H54 (cell line): ENCODE data around the gene PRKCH.
"Not testable (repeated sequence)": the region's sequence is repeated elsewhere in the genome, so short reads cannot be mapped to it uniquely, and the experiment has no call there.

Experiments
- DNase-seq: peaks from one replicate; pipeline ENCODE4 v3.0.0; 2011; ENCODE audit warnings: low spot score, mixed read lengths; ENCODE audit not compliant: insufficient read length
- FAIRE-seq: peaks from 3 replicates; lab custom pipeline; 2011; peaks lifted over from hg19 to GRCh38; lab: Jason Lieb, UNC
- POLR2A ChIP-seq: IDR thresholded peaks from 2 replicates; pipeline ENCODE4 v1.6.1; 2011; ENCODE audit warnings: low read depth, mild to moderate bottlenecking, low read length

The PRKCH gene

DNA sequence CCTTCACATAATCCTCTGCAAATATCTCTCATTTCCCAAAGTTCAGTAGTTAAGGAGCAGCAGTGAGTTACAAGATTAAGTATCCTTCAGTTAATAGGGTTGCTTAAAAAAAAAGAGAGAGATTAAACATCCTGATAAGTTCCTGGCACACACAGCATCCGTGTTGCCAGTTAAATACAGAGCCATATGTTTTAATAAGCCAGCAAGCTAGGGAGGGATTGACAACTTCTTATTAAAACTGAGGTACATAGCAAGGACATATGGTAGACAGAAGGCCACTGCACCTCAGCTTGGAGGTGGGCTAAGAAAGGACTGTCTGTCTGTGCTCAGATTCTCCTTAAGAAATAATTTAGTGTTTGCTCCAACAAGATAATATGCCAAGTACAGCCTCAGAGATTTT lies 30.7 kb upstream of the PRKCH start:
- DNase-seq = no peak
- no peak for FAIRE-seq

DNA sequence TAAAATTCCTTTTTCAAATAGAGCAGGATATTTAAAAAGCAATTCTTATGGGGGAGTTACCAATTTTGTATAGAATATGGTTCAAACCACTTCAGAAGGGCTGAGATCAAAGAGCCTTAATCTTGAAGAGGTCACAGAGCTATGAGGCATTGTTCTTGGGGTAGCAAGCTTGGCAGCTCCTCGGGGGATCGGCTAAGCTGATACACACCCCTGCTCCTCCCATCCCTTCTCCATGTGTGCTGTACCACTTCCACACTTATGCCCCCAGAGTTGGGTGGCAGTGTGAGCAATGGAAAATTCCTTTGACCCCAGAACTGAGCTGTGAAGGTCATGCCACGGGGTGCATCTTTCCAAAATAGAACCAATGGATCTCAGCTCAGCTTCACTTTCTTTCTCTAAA lies 25.2 kb upstream of the PRKCH start:
- DNase-seq (no peak), FAIRE-seq (no peak)
- no peak for TF ChIP-seq POLR2A

More for the DNA sequence above, 30.7 kb upstream of the PRKCH start:
- TF ChIP-seq POLR2A = no peak

DNA sequence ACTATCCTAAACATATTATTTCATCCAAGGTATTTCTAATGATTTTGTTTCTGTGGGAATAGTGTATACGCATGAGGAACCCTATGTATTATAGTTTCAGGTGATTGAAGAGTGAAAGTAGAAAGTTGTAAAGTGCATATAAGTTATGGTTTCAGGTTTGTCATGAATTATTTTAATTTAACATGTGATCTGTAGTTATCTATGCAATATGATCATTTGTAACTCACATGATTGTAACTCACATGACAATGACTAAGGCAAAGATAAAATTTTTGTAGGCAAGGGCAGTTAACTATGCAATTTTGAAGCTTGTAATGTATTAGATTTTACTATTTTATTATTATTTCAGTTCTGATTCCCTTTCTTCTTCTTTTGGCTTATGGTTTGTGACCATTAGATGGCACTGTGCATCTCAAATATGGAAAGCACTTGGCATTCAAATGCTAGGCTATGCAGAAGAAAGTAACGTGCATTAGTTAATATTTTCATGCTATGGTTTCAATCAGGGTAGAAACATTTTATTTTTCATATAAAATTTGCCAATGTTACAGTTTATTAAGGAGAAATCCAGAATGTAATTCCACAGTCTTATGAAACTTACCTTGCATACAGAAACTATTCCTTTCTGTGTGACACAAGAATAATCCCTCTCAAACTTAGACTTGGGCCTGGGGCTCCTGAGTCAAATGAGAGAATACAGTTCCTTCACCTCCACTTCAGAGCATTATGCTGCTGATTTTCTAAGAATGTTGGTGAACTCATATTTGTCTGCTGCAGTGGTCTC lies 24.5 kb upstream of the PRKCH start:
- FAIRE-seq (peak; percentile 93), DNase-seq (no peak)
- no peak for TF ChIP-seq POLR2A

DNA sequence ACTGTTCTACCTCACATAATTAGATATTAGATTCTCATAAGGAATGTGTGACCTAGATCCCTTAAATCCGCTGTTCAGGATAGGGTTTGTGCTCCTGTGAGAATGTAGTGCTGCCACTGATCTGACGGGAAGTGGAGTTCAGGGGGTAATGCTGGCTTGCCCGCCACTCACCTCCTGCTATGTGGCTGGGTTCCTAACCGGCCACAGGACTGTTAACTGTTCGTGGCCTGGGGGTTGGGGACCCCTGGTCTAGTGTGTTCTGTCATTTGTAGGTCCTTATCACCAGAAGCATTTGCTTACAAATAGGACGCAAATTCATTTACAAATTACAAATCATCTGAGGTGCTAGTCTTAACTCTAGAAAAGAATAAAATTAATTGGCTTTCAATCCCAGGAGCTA lies 23.8 kb upstream of the PRKCH start:
- DNase-seq (no peak), FAIRE-seq (no peak)
- TF ChIP-seq POLR2A = no peak

DNA sequence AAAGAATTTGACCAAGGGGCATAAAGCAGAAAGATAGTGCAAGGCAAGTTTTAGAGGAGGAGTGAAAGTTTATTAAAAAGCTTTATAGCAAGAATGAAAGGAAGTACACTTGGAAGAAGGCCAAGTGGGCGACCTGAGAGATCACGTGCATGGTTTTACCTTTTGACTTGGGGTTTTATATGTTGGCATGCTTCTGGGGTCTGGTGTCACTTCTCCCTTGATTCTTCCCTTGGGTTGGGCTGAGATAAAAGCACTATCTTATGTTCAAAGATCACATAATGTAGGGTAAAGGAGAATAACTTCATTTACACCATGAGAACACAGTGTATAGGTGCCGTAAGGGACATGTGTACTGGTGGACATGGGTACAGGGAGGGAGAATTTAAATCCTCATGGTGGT lies 22.6 kb upstream of the PRKCH start:
- DNase-seq (no peak), FAIRE-seq (no peak)
- TF ChIP-seq POLR2A = no peak

DNA sequence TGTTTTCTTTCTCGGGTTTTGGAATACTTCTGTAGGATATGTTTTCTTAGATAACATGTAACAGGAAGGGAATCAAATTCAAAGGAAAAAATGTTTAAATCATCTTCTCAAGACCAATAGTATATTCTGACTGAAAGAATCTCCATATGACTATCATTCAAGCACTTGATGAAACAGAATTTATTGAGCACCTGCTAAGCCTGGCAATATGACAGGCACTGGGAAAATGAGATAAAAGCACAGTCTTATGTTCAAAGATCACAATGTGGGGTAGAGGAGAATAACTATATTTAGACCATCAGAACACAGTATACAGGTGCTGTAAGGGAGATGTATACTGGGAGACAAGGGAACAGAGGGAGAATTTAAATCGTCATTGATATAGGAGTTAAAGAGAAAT lies 21.2 kb upstream of the PRKCH start:
- FAIRE-seq (no peak), DNase-seq (no peak)
- TF ChIP-seq POLR2A = no peak

DNA sequence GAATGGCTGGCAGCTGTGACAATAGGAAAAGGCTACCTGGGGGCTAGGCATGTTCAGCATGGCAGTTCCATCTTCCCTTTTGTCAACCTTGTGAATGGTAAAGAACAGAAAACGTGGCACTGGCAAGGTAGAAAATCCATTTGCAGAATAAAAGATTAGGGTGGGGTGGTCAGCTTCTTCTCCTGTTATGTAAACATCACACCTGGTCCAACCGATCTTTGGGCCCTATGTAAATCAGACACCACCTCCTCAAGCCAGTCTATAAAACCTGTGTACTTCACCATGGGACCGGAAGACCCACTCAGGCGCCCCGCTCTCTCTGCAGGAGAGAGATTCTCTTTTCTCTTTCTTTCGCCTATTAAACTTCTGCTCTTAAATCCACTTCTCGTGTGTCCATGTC lies 20.6 kb upstream of the PRKCH start:
- TF ChIP-seq POLR2A = no peak
- FAIRE-seq (no peak), DNase-seq (no peak)

DNA sequence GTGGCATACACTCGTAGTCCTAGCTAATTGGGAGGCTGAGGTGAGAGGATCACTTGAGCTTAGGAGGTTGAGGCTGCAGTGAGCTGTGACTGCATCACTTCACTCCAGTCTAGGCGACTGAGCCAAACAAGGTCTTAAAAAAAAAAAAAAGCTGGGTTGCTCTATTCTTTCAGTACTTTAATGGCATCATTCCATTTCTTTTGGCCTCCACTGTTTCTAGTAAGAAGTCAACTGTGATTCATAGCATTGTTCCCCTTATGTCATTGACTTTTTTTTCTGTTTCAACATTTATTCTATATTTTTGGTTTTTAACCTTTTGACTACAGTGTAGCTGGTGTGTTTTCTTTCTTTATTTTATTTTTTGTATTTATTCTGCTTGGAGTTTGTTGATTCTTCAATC lies 16.7 kb upstream of the PRKCH start:
- no peak for FAIRE-seq
- DNase-seq = no peak
- no peak for TF ChIP-seq POLR2A

DNA sequence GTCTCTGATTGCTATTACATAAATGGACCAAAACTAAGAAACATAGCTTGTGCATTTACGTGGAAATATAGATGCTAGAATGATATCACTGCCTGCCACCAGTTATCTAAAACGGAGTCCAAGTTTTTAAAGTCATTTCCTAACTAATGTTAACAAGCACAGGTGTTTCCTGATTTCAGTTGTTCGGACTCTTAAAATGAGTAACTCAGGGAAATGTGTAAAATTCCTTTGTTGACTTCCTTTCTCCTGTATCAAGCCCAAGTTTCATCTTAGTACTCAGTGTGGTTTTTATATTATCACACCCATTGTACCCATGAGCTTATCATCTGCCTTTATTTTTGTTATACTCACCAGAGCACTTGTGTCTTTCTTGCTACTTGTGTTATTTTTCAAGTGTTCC lies 13.2 kb upstream of the PRKCH start:
- TF ChIP-seq POLR2A = no peak

DNA sequence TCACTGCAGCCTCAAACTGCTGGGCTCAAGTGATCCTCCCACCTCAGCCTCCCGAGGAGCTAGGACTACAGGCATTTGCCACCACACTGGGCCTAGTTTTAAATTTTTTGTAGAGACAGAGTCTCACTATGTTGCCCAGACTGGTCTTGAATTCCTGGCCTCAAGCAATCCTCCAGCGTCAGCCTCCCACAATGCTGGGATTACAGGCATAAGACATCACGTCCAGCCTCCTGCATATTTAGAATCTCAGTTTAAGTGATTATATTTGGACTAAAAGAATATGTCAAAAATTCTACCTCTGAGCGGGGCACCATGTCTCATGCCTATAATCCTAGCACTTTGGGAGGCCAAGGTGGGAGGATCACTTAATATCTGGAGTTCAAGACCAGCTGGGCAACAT lies 12.7 kb upstream of the PRKCH start:
- not testable (repeated sequence) for DNase-seq, FAIRE-seq

More for the DNA sequence above, 13.2 kb upstream of the PRKCH start:
- FAIRE-seq (no peak), DNase-seq (no peak)

DNA sequence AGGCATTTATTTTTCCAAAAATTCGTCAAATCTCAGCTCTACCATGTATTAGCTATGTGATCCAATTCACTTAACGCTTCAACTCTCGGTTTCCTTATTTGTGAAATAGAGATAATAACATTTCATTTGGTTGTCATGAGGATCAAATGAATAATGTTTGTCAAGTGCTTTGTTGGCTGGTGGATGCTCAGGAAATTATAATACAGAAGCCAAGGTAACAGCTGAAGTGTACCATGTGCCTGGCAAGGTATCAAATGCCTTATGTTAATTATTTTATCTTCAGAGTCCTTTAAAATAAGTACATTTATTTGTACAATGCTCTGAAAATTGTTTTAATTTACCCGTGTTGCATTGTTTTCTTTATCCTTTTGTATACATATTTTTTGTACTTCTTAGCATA lies 6.1 kb upstream of the PRKCH start:
- DNase-seq (no peak), FAIRE-seq (no peak)
- TF ChIP-seq POLR2A = no peak

DNA sequence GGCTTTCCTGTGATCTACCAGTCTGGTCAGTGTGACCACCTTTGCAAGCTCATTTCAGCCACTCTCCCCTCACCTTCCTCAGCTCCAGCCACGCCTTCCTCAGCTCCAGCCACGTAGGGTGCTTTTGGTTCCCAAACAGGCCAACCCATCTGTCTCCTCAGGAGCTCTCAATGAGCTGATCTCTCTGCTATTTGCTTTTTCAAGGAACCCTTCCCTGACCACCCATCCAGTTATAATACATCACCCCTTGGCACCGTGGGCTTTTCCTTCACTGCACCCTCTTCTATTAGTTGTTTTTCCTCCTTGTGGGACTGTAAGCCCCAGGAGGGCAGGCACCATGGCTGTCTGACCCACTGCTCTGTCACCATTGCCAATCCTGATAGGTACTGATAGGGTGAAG lies 2.3 kb upstream of the PRKCH start:
- TF ChIP-seq POLR2A = no peak
- FAIRE-seq = no peak

DNA sequence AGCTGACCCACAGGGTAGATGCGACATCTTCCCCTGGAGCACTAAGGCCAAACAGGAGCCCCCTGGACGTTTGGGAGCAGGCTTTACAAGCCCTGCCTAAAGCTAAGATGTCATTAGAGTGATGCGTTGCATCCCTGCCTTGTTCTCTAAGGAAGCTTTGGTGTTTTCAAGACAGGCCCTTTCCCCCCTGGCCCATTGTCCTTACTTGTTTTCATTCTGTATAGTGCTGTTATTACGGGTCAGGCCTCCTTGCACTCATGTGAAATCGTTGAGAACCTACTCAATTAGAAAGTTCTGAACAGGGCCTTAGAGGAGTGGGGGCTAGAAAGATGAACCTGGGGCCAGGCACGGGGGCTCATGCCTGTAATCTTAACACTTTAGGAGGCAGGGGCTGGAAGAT lies 1.7 kb upstream of the PRKCH start:
- no peak for FAIRE-seq
- DNase-seq = no peak
- TF ChIP-seq POLR2A = no peak

More for the DNA sequence above, 2.3 kb upstream of the PRKCH start:
- no peak for DNase-seq

DNA sequence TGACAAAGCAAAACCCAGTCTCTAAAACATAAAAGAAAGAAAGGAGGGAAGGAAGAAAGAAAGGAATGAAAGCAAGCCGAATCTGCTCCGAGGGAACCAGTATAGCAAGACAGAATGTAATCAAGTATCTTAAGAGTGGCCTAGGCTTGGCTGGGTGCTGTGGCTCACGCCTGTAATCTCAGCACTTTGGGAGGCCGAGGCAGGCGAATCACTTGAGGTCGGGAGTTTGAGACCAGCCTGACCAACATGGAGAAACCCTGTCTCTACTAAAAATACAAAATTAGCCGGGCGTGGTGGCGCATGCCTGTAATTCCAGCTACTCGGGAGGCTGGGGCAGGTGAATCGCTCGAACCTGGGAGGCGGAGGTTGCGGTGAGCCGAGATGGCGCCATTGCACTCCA lies 1.2 kb upstream of the PRKCH start:
- not testable (repeated sequence) for FAIRE-seq, DNase-seq

DNA sequence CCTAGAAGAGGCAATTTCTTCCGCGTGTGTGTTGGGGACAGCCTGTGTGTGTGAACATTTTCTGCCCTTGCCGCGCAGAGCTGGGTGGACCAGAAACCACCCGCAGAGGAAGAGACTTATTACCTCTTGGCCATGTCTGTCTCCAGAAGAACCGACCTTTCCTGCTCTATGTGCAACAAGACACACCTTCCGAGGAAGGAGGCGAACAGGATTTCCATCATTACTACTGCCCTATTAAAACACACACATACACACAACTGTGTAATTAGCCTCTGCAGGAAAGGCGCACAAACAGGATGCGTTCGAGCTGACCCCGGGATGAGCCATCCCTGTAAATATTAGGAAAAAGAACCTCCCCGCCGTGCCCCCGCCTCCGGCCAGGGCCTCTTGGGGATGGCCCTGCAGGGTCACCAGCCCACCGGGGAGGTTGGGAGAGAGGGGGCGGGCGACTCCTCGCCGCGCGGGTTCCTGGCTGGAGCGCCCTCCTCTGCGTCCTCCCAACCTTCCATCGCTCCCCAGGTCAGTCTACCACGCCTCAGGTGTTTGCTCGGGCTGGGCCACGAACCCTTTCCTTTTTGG lies 484 bp upstream of the PRKCH start:
- TF ChIP-seq POLR2A = no peak
- DNase-seq (no peak), FAIRE-seq (no peak)
